ENCODE results near the gene ANKRD61.
"Not testable (repeated sequence)": the region's sequence is repeated elsewhere in the genome, so short reads cannot be mapped to it uniquely, and the experiment has no call there.

ANKRD61 gene

DNA sequence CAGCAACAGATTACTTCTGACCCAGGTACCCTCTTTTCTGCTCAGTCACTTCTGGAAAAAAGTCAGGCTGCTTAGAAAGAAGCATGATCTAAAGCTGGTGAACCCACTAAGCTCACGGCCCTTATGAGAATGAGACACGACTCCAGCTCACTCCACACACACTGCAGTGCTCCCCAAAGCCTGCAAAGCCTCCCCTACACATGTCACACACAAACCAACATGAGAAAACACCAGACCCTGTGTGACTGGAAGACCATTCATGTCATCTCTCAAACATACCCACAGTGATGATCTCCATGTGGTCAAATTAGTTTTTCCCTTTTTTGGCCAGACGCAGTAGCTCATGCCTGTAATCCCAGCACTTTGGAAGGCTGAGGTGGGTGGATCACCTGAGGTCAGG, 391 bp downstream of the ANKRD61 start:
- Histone ChIP-seq H3K36me3 (ENCODE audit: control insufficient read depth, insufficient read depth, low read length) (peaks cover 42% of the 10 kb centered on the region), H3K4me1 (ENCODE audit: control insufficient read depth, insufficient read depth, low read length, poor library complexity, severe bottlenecking) (peaks cover 6% of the 10 kb centered on the region), H3K9me3 (ENCODE audit: control insufficient read depth, low read length) (no peaks in the 10 kb centered on the region), H3K27ac (ENCODE audit: insufficient read depth, low read length, poor library complexity, severe bottlenecking) (no peak overlapping the region), H3K4me3 (ENCODE audit: insufficient read depth, low read depth, low read length, poor library complexity, severe bottlenecking) (no peak overlapping the region), H3K27me3 (replicated peaks; ENCODE audit: control insufficient read depth, insufficient read depth, low read length, poor library complexity, severe bottlenecking) (no peaks in the 10 kb centered on the region)
- DNase-seq: no peak

- Histone ChIP-seq H3K36me3 (ENCODE audit: control insufficient read depth, insufficient read depth, low read length) (peaks cover 40% of the 10 kb centered on the region), H3K4me1 (ENCODE audit: control insufficient read depth, insufficient read depth, low read length, poor library complexity, severe bottlenecking) (peaks cover under 1% of the 10 kb centered on the region), H3K27me3 (replicated peaks; ENCODE audit: control insufficient read depth, insufficient read depth, low read length, poor library complexity, severe bottlenecking) (no peaks in the 10 kb centered on the region), H3K4me3 (ENCODE audit: insufficient read depth, low read depth, low read length, poor library complexity, severe bottlenecking) (no peak overlapping the region), H3K27ac (ENCODE audit: insufficient read depth, low read length, poor library complexity, severe bottlenecking) (no peak overlapping the region), H3K9me3 (ENCODE audit: control insufficient read depth, low read length) (no peaks in the 10 kb centered on the region)
- no peak for DNase-seq
Observed at GRCh38 chr7:6032167-6032566, 991 bp downstream of the ANKRD61 start.

DNA sequence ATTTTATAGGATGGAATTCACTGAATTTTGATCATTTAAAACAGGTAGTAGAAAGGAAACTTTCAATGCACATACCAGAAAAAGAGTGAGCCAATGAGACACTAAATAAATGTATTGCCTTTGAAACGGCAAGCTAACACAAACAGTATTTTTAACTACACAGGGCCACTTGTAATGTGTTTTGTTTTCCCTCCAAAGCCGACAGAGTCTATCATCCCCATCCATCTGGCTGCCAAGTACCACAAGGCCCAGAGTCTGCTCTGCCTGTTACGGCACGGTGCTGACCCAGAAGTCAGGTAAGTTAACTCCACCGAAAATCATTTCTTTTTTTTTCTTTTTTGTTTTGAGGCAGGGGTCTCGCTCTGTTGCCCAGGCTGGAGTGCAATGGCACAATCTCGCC, 1.5 kb downstream of the ANKRD61 start:
- H3K4me3 ChIP-seq (ENCODE audit: insufficient read depth, low read depth, low read length, poor library complexity, severe bottlenecking): no peak overlapping the region
- H3K4me1 ChIP-seq (ENCODE audit: control insufficient read depth, insufficient read depth, low read length, poor library complexity, severe bottlenecking): no peaks in the 10 kb centered on the region
- peaks cover 35% of the 10 kb centered on the region for H3K36me3 ChIP-seq (ENCODE audit: control insufficient read depth, insufficient read depth, low read length)
- no peak overlapping the region for H3K27ac ChIP-seq (ENCODE audit: insufficient read depth, low read length, poor library complexity, severe bottlenecking)
- no peaks in the 10 kb centered on the region for H3K27me3 ChIP-seq (replicated peaks; ENCODE audit: control insufficient read depth, insufficient read depth, low read length, poor library complexity, severe bottlenecking)
- H3K9me3 ChIP-seq (ENCODE audit: control insufficient read depth, low read length): no peaks in the 10 kb centered on the region
- no peak for DNase-seq

- H3K4me1 ChIP-seq (ENCODE audit: control insufficient read depth, insufficient read depth, low read length, poor library complexity, severe bottlenecking): no peaks in the 10 kb centered on the region
- peaks cover 40% of the 10 kb centered on the region for H3K36me3 ChIP-seq (ENCODE audit: control insufficient read depth, insufficient read depth, low read length)
- no peaks in the 10 kb centered on the region for H3K9me3 ChIP-seq (ENCODE audit: control insufficient read depth, low read length)
- DNase-seq: no peak
- no peak overlapping the region for H3K4me3 ChIP-seq (ENCODE audit: insufficient read depth, low read depth, low read length, poor library complexity, severe bottlenecking)
- no peaks in the 10 kb centered on the region for H3K27me3 ChIP-seq (replicated peaks; ENCODE audit: control insufficient read depth, insufficient read depth, low read length, poor library complexity, severe bottlenecking)
- H3K27ac ChIP-seq (ENCODE audit: insufficient read depth, low read length, poor library complexity, severe bottlenecking): no peak overlapping the region
Observed at GRCh38 chr7:6035165-6035564, 4.0 kb downstream of the ANKRD61 start.

- no peaks in the 10 kb centered on the region for H3K9me3 ChIP-seq (ENCODE audit: control insufficient read depth, low read length)
- no peak overlapping the region for H3K27ac ChIP-seq (ENCODE audit: insufficient read depth, low read length, poor library complexity, severe bottlenecking)
- H3K36me3 ChIP-seq (ENCODE audit: control insufficient read depth, insufficient read depth, low read length): peaks cover 42% of the 10 kb centered on the region
- no peak overlapping the region for H3K4me3 ChIP-seq (ENCODE audit: insufficient read depth, low read depth, low read length, poor library complexity, severe bottlenecking)
- H3K27me3 ChIP-seq (replicated peaks; ENCODE audit: control insufficient read depth, insufficient read depth, low read length, poor library complexity, severe bottlenecking): no peaks in the 10 kb centered on the region
- no peak for DNase-seq
- H3K4me1 ChIP-seq (ENCODE audit: control insufficient read depth, insufficient read depth, low read length, poor library complexity, severe bottlenecking): no peaks in the 10 kb centered on the region
Observed at GRCh38 chr7:6035686-6036085, 4.5 kb downstream of the ANKRD61 start.

- no peak overlapping the region for H3K27ac ChIP-seq (ENCODE audit: insufficient read depth, low read length, poor library complexity, severe bottlenecking)
- no peak overlapping the region for H3K4me3 ChIP-seq (ENCODE audit: insufficient read depth, low read depth, low read length, poor library complexity, severe bottlenecking)
- no peaks in the 10 kb centered on the region for H3K4me1 ChIP-seq (ENCODE audit: control insufficient read depth, insufficient read depth, low read length, poor library complexity, severe bottlenecking)
- no peaks in the 10 kb centered on the region for H3K9me3 ChIP-seq (ENCODE audit: control insufficient read depth, low read length)
- peaks cover 33% of the 10 kb centered on the region for H3K36me3 ChIP-seq (ENCODE audit: control insufficient read depth, insufficient read depth, low read length)
- no peak for DNase-seq
- H3K27me3 ChIP-seq (replicated peaks; ENCODE audit: control insufficient read depth, insufficient read depth, low read length, poor library complexity, severe bottlenecking): no peaks in the 10 kb centered on the region
Observed at GRCh38 chr7:6049780-6050179, 18.6 kb downstream of the ANKRD61 start.

DNA sequence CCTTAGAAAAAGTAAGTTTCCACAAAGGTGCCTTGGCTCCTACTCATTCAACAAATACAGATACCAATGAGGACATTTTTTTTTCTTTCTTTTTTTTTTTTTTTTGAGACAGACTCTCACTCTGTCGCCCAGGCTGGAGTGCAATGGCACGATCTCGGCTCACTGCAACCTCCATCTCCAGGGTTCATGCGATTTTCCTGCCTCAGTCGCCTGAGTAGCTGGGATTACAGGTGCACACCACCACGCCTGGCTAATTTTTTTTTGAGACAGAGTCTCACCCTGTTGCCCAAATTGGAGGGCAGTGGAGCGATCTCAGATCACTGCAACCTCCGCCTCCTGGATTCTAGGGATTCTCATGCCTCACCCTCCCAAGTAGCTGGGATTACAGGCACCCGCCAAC, 20.0 kb downstream of the ANKRD61 start:
- H3K36me3 ChIP-seq (ENCODE audit: control insufficient read depth, insufficient read depth, low read length): peaks cover 27% of the 10 kb centered on the region
- H3K4me1 ChIP-seq (ENCODE audit: control insufficient read depth, insufficient read depth, low read length, poor library complexity, severe bottlenecking); DNase-seq; H3K9me3 ChIP-seq (ENCODE audit: control insufficient read depth, low read length); H3K4me3 ChIP-seq (ENCODE audit: insufficient read depth, low read depth, low read length, poor library complexity, severe bottlenecking); H3K27ac ChIP-seq (ENCODE audit: insufficient read depth, low read length, poor library complexity, severe bottlenecking); H3K27me3 ChIP-seq (replicated peaks; ENCODE audit: control insufficient read depth, insufficient read depth, low read length, poor library complexity, severe bottlenecking): not testable (repeated sequence)

DNA sequence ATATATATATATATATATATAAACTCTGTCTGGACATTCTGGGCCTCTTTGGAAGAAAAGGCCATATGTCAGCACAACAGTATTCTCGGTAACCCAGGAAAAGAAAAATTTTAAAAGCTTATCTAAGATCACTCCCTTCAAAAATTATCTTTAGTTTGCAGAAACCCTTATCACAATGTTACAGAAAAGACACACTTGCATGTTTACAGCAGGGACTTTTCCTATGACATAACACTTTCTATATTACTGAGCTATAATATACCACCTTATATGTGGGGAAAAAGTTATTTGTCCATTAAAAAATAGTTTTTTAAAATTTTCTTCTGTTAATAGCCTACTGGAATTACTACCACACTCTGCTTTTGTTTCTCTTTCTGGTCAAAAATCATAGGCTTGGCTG, 25.4 kb downstream of the ANKRD61 start:
- Histone ChIP-seq H3K4me3 (ENCODE audit: insufficient read depth, low read depth, low read length, poor library complexity, severe bottlenecking) (no peak overlapping the region), H3K27ac (ENCODE audit: insufficient read depth, low read length, poor library complexity, severe bottlenecking) (no peak overlapping the region), H3K4me1 (ENCODE audit: control insufficient read depth, insufficient read depth, low read length, poor library complexity, severe bottlenecking) (peaks cover 9% of the 10 kb centered on the region), H3K9me3 (ENCODE audit: control insufficient read depth, low read length) (no peaks in the 10 kb centered on the region), H3K36me3 (ENCODE audit: control insufficient read depth, insufficient read depth, low read length) (peaks cover 9% of the 10 kb centered on the region), H3K27me3 (replicated peaks; ENCODE audit: control insufficient read depth, insufficient read depth, low read length, poor library complexity, severe bottlenecking) (no peaks in the 10 kb centered on the region)
- no peak for DNase-seq

- Histone ChIP-seq H3K4me1 (ENCODE audit: control insufficient read depth, insufficient read depth, low read length, poor library complexity, severe bottlenecking) (peaks cover 9% of the 10 kb centered on the region), H3K27me3 (replicated peaks; ENCODE audit: control insufficient read depth, insufficient read depth, low read length, poor library complexity, severe bottlenecking) (no peaks in the 10 kb centered on the region), H3K9me3 (ENCODE audit: control insufficient read depth, low read length) (no peaks in the 10 kb centered on the region), H3K27ac (ENCODE audit: insufficient read depth, low read length, poor library complexity, severe bottlenecking) (no peak overlapping the region), H3K36me3 (ENCODE audit: control insufficient read depth, insufficient read depth, low read length) (peaks cover 9% of the 10 kb centered on the region), H3K4me3 (ENCODE audit: insufficient read depth, low read depth, low read length, poor library complexity, severe bottlenecking) (peak overlapping the region; percentile 85)
- no peak for DNase-seq
Observed at GRCh38 chr7:6057316-6058129, 26.3 kb downstream of the ANKRD61 start.

- H3K4me3 ChIP-seq (ENCODE audit: insufficient read depth, low read depth, low read length, poor library complexity, severe bottlenecking); H3K27me3 ChIP-seq (replicated peaks; ENCODE audit: control insufficient read depth, insufficient read depth, low read length, poor library complexity, severe bottlenecking); H3K9me3 ChIP-seq (ENCODE audit: control insufficient read depth, low read length); H3K4me1 ChIP-seq (ENCODE audit: control insufficient read depth, insufficient read depth, low read length, poor library complexity, severe bottlenecking); DNase-seq; H3K36me3 ChIP-seq (ENCODE audit: control insufficient read depth, insufficient read depth, low read length); H3K27ac ChIP-seq (ENCODE audit: insufficient read depth, low read length, poor library complexity, severe bottlenecking): not testable (repeated sequence)
Observed at GRCh38 chr7:6059941-6060340, 28.8 kb downstream of the ANKRD61 start.
